ENCODE data around the gene MACROD1. TPM values are rescaled to one million over a fixed set of nuclear protein-coding genes. Genes with fewer than 3 reads are reported as not detected.

MACROD1 gene
- total RNA-seq, 1 donor from 2014 or later: 139 TPM

DNA sequence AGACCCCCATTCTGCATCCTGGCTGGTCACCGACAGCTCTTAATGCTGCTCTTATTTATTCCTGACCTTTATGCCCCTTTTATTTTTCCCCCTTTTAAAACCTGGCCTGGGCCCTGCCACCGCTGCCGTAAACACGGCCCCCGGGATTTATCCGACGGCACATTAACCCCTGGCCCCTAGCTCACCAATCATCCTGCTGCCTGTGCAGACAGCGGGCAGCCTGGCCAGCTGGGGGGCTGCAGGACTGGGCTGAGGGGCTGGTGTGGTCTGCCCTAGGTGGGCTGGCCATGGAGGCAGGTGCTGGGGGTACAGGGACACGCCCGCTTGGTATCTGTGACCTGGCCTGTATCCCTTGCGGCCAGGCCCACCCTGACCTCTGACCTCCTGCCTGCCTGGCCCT lies 151.6 kb downstream of the MACROD1 start:
- intact Hi-C loops (cut with micrococcal nuclease): no loop called here
- DNase-seq (no peak), ATAC-seq (no peak)

- intact Hi-C loops (cut with micrococcal nuclease): no loop called here
- no peak for ATAC-seq
Observed at GRCh38 chr11:64013141-64013896, 152.6 kb downstream of the MACROD1 start.

GRCh38 chr11:64011371-64011770 lies 154.5 kb downstream of the MACROD1 start:
- intact Hi-C loops (cut with micrococcal nuclease): no loop called here
- DNase-seq (no peak), ATAC-seq (no peak)

More at GRCh38 chr11:64013141-64013896, 152.6 kb downstream of the MACROD1 start:
- no peak for DNase-seq

- intact Hi-C loops (cut with micrococcal nuclease): no loop called here
- no peak for ATAC-seq
- DNase-seq: no peak
Observed at GRCh38 chr11:64010783-64011182, 155.1 kb downstream of the MACROD1 start.

- ATAC-seq (no peak), DNase-seq (no peak)
- intact Hi-C loops (cut with micrococcal nuclease): no loop called here
Observed at GRCh38 chr11:64009710-64010109, 156.2 kb downstream of the MACROD1 start.

DNA sequence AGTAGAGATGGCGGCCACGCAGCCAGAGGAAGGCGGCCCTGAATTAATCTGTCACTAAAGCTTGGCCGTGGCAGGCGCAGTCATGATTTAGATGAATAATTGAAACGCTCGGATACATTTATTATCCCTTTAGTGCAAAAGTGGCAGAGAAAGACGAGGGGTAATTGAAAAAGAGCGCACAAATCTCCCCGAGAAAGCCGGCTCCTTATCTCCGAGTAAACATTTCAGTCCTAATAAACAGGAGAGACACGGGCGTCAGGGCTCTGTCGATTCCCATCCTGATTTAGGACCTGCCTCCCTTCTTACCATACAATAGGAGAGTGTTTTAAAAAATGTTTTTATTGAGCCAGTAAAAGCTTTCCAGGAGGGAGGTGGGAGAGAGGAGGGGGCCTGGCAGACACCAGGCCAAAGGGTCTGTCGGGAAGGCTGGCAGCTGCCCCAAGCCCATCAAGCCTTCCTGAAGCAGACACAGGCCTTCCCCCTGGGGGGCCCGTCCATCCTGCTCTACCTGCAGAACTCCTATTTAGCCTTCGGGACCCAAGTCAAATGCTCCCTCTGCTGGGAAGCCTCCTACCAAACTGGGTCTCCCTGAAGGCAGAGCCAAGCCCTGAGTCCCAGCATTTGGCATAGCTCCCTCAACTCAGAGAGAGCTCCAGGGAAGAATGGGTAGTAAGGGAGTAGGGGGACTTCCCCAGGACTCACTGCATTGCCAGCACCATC lies 156.8 kb downstream of the MACROD1 start:
- DNase-seq (no peak), ATAC-seq (no peak)
- intact Hi-C loops (cut with micrococcal nuclease): no loop called here

GRCh38 chr11:64008283-64008913 lies 157.5 kb downstream of the MACROD1 start:
- ATAC-seq (no peak), DNase-seq (no peak)
- intact Hi-C loops (cut with micrococcal nuclease): no loop called here

GRCh38 chr11:64007629-64008282 lies 158.2 kb downstream of the MACROD1 start:
- intact Hi-C loops (cut with micrococcal nuclease): no loop called here
- peak; percentile 91 for ATAC-seq
- peak; percentile 91 for DNase-seq

DNA sequence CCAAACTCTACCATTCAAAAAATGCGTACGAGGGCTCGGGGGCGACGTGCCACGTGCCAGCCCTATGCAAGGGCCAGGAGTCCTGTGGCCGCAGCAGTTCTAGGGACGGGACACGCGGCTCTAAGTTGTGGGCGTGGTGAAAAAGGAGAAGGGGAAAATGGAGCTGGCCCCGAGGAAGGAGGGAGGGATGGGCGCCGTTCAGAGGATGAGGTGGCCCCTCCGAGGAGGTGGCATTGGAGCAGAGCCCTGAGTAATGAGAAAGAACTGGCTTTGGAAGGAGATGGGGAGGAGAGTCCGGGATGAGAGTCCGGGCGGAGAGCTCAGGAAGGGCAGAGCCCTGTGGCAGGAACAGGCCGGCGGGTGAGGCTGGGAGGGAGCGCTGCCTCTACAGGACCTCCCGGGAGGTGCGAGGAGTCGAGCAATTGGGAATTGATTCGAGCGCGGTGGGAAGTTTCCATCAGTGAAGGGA lies 158.7 kb downstream of the MACROD1 start:
- ATAC-seq (peak; percentile 35), DNase-seq (no peak)
- intact Hi-C loops (cut with micrococcal nuclease): no loop called here

DNA sequence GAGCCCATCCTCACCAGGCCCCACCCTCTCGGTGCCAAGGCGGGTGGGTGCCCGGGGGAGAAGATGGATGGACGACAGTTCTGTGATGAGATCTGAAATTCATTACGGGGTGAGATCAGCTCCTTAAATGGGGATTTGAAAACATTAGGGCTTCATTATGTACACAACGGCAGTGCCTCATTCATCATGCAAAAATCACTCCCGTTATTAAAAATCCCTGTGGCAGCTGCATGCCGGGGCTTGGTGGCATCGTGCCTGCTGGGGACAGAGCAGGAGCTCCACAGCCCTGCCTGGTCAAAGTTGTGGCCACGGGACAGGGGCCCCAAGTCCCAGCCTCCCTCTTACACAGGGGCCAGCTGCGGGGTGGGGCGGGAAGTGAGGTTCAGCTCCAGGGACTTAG lies 159.5 kb downstream of the MACROD1 start:
- intact Hi-C loops (cut with micrococcal nuclease): no loop called here
- DNase-seq (no peak), ATAC-seq (no peak)

DNA sequence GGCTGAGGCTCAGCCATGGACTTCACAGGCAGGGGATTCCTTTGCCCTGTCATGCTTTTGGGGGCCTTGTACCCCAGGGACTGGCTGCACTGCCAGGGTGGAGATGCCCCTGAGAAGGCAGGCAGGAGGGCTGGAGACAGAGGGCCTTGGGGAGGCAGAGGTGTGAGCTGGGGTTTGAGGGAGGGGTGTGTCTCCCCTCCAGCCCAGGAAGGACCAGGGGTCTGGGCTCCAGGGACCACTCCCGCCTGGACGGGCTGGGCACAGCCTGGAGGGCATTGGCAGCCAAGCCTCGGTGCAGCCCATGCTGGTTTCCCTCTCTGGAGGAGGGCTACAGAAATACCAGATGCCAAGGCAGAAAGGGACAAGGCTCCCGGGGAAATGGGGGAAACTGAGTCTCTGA lies 160.2 kb downstream of the MACROD1 start:
- ATAC-seq (no peak), DNase-seq (no peak)
- intact Hi-C loops (cut with micrococcal nuclease): no loop called here

DNA sequence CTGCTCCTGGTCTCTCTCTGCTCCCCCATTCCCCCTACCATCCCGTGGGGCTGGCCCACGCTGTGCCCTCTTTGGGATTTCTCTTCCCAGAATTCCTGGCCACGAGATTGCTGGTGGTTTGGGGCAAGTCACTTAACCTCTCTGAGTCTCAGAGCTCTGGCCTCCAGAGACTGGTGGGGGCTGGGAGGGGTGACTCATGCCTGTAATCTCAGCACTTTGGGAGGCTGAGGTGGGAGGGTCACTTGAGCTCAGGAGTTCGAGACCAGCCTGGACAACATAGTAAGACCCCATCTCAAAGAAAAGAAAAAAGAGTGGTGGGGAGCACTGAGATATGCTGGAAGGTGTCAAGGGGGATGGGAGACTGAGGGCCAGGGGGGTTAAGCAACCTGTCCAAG lies 161.3 kb downstream of the MACROD1 start:
- ATAC-seq: no peak
- DNase-seq: no peak
- intact Hi-C loops (cut with micrococcal nuclease): loop anchor here (5.0 kb wide), 1 partner anchor 148 kb away; no protein-coding TSS in a partner anchor

GRCh38 chr11:64003807-64004589 lies 161.9 kb downstream of the MACROD1 start:
- intact Hi-C loops (cut with micrococcal nuclease): loop anchor here (5.0 kb wide), 1 partner anchor 148 kb away; no protein-coding TSS in a partner anchor
- ATAC-seq: no peak

DNA sequence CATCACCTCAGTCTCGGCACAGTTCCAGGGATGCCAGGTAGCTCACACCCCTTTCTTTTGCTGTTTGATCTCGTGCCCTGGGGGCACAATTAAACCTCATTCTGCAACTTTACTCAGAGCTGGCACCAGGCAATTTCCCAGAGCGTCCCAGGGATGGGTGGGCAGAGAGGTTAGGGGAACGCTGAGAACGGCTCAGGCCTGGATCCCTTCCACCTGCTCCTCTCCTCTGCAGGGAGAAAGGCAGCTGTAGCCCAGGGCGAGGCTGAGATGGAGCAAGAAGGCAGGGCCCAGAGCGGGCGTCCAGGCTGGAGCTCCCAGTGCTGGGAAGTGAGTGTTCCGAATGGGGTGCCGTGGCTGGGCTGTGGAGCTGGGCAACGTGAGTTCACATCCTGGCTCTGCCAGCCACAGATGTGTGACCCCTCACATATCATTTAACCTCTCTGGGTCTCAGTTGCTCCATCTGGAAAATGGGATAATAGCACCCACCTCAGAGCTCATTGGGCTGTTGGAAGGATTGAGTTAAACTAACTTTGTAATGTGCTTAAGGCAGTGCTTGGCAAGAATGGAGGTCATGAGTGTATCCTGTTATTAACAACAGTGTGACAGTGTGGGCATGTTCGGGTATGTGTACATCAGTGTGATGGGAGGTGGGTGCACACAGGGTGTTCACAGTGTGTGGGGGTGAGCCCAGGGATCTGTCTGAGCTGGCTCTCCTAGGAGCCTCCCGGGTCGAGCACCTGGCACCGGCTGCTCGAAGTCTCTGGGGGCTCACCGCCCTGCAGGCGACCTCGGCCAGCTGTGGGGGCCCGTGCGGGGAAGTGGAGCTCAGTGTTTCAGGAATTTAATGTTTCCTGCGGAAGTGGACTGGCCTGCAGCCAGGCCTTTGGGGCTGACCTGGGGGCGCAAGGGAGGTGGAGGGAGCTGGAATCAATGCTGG lies 164.2 kb downstream of the MACROD1 start:
- intact Hi-C loops (cut with micrococcal nuclease): loop anchor here (5.0 kb wide), 1 partner anchor 151 kb away; no protein-coding TSS in a partner anchor
- peak; percentile 58 for DNase-seq
- no peak for ATAC-seq

More at GRCh38 chr11:64003807-64004589, 161.9 kb downstream of the MACROD1 start:
- DNase-seq: no peak

DNA sequence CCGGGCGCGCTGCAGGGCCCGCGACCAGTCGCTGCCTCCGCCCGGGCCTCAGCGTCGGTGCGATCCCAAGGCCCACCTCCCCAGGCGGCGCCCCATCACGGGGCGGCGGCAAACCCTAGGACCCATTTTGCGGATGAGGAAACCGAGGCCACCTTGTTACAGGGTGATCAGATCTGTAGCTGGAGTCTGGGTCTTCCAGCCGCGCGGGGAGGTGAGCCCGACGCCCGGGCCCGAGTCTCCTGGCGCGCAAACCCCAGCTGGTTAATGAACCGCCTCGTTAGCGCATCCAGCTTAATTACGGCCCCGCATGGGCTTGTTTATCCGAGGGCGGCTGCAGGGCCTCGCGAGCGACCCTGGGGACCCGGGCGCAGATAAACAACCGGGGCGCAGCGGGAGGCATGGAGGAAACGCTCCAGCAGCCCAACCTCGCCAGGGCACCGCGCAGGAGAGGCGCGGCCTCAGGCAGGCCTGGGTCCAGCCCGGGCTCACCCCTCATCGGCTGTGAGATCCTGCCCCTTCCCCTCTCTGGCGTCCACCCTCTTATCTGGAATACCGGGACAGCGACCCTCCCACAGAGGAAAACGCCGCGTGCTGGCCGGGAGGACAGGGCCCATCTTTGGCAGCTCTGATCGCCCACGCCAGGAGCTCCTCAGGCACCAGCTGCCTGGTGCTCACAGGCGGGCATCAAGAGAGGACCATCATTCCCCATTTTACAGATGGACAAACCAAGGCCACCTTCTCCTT lies 165.0 kb downstream of the MACROD1 start:
- ATAC-seq: peak; percentile 6
- DNase-seq: no peak
- intact Hi-C loops (cut with micrococcal nuclease): loop anchor here (5.0 kb wide), 1 partner anchor 151 kb away; no protein-coding TSS in a partner anchor

DNA sequence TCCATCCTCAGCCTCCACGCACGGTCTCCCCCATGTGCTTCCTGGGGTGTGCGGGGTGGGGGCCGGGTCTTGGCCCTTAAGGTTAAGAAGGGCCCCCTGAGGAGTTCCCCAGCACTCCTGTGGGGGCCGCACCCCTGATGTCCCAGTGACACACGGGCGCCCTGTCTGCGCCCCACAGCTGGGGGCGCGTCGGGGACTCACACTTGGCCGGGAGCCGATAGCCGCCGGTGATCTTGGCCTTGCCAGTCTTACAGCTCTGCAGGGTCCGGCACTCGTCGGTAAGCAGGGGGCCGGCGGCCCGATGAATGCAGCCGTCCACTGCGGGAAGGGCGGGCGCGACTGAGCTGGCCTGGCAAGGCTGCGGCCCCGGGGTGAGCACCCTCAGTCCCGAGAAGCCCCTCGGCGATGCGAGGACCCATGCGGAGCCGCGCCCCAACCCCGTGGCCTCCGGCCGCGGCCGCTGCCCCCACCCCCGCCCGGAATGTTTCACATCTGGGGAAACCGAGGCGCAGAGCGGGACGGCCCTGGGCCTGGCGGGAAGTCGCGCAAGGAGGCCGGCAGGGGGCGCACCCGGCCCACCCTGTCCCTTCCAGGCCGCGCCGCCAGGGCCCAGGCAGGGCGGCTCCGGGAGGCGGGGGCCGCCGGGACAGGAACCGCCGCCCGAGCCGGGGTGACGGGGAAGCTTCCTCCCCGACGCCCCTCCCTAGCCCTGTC lies 165.7 kb downstream of the MACROD1 start:
- peak; percentile 86 for DNase-seq
- intact Hi-C loops (cut with micrococcal nuclease): loop anchor here (5.0 kb wide), 1 partner anchor 152 kb away; no protein-coding TSS in a partner anchor
- peak; percentile 88 for ATAC-seq

All from left ventricle myocardium superior (tissue), 1 donor.